ENCODE measurements around the gene CAPN12. TPM values are rescaled to one million over a fixed set of nuclear protein-coding genes. Genes with fewer than 3 reads are reported as not detected.

Gene CAPN12
- total RNA-seq, 1 experiment from 2014 or later: 58.5 TPM

GRCh38 chr19:38721979-38722773 is 22.1 kb downstream of the CAPN12 start:
- POLR2A ChIA-PET: interaction anchor here (0.5 to 1.2 kb wide), 4 partner anchors 11 to 1288 kb away, joined by 3 to 7 read pairs (median 4); no protein-coding TSS in a partner anchor
- no peak for DNase-seq (ENCODE audit: low read depth, low spot score)
- Histone ChIP-seq H3K36me3 (ENCODE audit: control insufficient read depth, insufficient read depth, low read length) (peaks cover 81% of the 10 kb centered on the region), H3K4me1 (ENCODE audit: control insufficient read depth, insufficient read depth, low read length) (peaks cover 90% of the 10 kb centered on the region), H3K27me3 (ENCODE audit: control insufficient read depth, insufficient read depth, low read length) (no peaks in the 10 kb centered on the region), H3K4me3 (ENCODE audit: low read depth in 2 of 2, low read length in 2 of 2) (no peak overlapping the region), H3K27ac (ENCODE audit: low read length) (peak overlapping the region; percentile 74), H3K9me3 (ENCODE audit: control insufficient read depth, insufficient read depth, low read depth, low read length) (no peaks in the 10 kb centered on the region)
- CTCF ChIA-PET: interaction anchor here (0.6 to 1.4 kb wide), 2 partner anchors 10 to 85 kb away, joined by 3 to 4 read pairs; no protein-coding TSS in a partner anchor
- intact Hi-C loops (cut with micrococcal nuclease; ENCODE audit: unreplicated experiment): no loop called here
- peak; percentile 5; the same call in 1 of the 2 replicates for ATAC-seq
- no TSS peak for BruUV-seq (replicated peaks)
- in situ Hi-C loops (cut with HindIII; ENCODE audit: low pct_unique_long_range_greater_than_20kb, low sequenced_read_pairs): no loop called here
- no peak for TF ChIP-seq SIN3A (IDR thresholded peaks at IDR 0.05; ENCODE audit: borderline replicate concordance, insufficient read depth, low read depth, low read length)
- TF ChIP-seq, protein P1, sequence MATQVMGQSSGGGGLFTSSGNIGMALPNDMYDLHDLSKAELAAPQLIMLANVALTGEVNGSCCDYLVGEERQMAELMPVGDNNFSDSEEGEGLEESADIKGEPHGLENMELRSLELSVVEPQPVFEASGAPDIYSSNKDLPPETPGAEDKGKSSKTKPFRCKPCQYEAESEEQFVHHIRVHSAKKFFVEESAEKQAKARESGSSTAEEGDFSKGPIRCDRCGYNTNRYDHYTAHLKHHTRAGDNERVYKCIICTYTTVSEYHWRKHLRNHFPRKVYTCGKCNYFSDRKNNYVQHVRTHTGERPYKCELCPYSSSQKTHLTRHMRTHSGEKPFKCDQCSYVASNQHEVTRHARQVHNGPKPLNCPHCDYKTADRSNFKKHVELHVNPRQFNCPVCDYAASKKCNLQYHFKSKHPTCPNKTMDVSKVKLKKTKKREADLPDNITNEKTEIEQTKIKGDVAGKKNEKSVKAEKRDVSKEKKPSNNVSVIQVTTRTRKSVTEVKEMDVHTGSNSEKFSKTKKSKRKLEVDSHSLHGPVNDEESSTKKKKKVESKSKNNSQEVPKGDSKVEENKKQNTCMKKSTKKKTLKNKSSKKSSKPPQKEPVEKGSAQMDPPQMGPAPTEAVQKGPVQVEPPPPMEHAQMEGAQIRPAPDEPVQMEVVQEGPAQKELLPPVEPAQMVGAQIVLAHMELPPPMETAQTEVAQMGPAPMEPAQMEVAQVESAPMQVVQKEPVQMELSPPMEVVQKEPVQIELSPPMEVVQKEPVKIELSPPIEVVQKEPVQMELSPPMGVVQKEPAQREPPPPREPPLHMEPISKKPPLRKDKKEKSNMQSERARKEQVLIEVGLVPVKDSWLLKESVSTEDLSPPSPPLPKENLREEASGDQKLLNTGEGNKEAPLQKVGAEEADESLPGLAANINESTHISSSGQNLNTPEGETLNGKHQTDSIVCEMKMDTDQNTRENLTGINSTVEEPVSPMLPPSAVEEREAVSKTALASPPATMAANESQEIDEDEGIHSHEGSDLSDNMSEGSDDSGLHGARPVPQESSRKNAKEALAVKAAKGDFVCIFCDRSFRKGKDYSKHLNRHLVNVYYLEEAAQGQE (IDR thresholded peaks at IDR 0.05; ENCODE audit: insufficient read depth in 1 of 2, low read depth in 2 of 2, low read length in 1 of 2): no peak
- TF ChIP-seq POLR2AphosphoS5 (IDR thresholded peaks at IDR 0.05; ENCODE audit: low read depth, low read length): no peak
- no peak for TF ChIP-seq CTCF (IDR thresholded peaks at IDR 0.05)
- no peak for TF ChIP-seq TCF7L2 (IDR thresholded peaks at IDR 0.05; ENCODE audit: low read depth, low read length)

DNA sequence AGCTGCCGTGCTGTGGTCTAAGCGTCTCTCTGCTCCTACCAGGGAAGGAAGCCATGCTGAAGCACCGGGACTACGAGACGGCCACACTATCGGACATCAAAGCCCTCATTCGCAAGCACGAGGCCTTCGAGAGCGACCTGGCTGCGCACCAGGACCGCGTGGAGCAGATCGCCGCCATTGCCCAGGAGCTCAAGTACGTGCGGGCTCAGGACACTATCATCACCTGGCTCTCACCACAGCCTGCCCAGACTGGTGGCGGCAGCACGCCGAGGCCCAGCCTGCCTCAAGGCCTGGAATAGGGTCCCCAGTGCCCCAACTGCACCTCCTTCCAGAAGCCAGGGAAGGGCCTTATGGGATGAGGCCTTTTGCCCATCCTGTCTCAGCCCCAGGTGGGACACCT is 22.8 kb downstream of the CAPN12 start:
- Histone ChIP-seq H3K9me3 (ENCODE audit: control insufficient read depth, insufficient read depth, low read depth, low read length) (no peaks in the 10 kb centered on the region), H3K36me3 (ENCODE audit: control insufficient read depth, insufficient read depth, low read length) (peaks cover 81% of the 10 kb centered on the region), H3K4me1 (ENCODE audit: control insufficient read depth, insufficient read depth, low read length) (peaks cover 83% of the 10 kb centered on the region), H3K4me3 (ENCODE audit: low read depth in 2 of 2, low read length in 2 of 2) (no peak overlapping the region), H3K27me3 (ENCODE audit: control insufficient read depth, insufficient read depth, low read length) (no peaks in the 10 kb centered on the region), H3K27ac (ENCODE audit: low read length) (peak overlapping the region; percentile 74)
- intact Hi-C loops (cut with micrococcal nuclease; ENCODE audit: unreplicated experiment) (no loop called here), in situ Hi-C loops (cut with HindIII; ENCODE audit: low pct_unique_long_range_greater_than_20kb, low sequenced_read_pairs) (no loop called here)
- ChIA-PET POLR2A (interaction anchor here (0.5 kb wide), 1 partner anchor 374 kb away, joined by 7 read pairs; no protein-coding TSS in a partner anchor), CTCF (interaction anchor here (1.1 kb wide), 1 partner anchor 152 kb away, joined by 4 read pairs; no protein-coding TSS in a partner anchor)
- TF ChIP-seq TCF7L2 (IDR thresholded peaks at IDR 0.05; ENCODE audit: low read depth, low read length) (peak; percentile 54), POLR2AphosphoS5 (IDR thresholded peaks at IDR 0.05; ENCODE audit: low read depth, low read length) (peak; percentile 58; the same call in 1 of the 2 replicates), CTCF (IDR thresholded peaks at IDR 0.05) (no peak), SIN3A (IDR thresholded peaks at IDR 0.05; ENCODE audit: borderline replicate concordance, insufficient read depth, low read depth, low read length) (no peak)
- TF ChIP-seq, protein P1 (IDR thresholded peaks at IDR 0.05; ENCODE audit: insufficient read depth in 1 of 2, low read depth in 2 of 2, low read length in 1 of 2): no peak
- BruUV-seq (replicated peaks): no TSS peak
- DNase-seq (ENCODE audit: low read depth, low spot score) (no peak), ATAC-seq (no peak)
